Measurements from ENCODE around the gene COX19. TPM values are rescaled to one million over a fixed set of nuclear protein-coding genes. Genes with fewer than 3 reads are reported as not detected.

COX19 gene
- total RNA-seq, 1 donor, result 10.9 TPM

DNA sequence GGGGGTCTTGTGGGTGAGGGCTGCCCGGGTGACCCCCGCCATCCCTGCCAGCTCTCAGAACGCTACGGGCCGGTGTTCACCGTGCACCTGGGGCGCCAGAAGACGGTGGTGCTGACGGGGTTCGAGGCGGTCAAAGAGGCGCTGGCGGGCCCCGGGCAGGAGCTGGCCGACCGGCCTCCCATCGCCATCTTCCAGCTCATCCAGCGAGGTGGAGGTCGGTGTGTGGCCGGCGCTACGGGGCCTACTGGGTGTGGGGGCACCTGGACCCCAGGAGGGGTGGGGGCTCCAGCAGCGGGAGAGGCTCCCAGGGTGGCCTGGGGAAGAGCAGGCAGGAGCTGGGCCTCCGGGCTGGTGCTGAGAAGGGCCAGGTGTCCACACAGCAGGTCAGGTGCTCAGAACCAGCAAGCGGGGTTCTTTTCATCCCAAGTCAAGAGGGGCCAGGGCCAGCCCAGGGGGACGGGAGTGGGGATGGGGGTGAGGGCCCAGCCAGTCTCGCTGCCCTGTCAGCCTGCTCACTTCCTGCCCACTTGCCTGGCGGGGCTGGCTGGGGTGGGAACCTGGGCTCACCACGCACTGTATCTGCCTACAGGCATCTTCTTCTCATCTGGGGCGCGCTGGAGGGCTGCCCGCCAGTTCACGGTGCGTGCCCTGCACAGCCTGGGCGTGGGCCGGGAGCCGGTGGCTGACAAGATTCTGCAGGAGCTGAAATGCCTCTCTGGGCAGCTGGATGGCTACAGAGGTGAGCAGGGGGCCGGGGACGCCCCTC lies 9.2 kb upstream of the COX19 start:
- Histone ChIP-seq H3K9me3 (ENCODE audit: low read depth, low read length) (no peaks in the 10 kb centered on the region), H3K27ac (ENCODE audit: low read depth, low read length) (no peak overlapping the region), H3K27me3 (ENCODE audit: insufficient read depth, low read length) (peaks cover 13% of the 10 kb centered on the region), H3K4me3 (ENCODE audit: insufficient read depth, low read length) (no peak overlapping the region), H3K36me3 (ENCODE audit: insufficient read depth, low read length) (no peaks in the 10 kb centered on the region), H3K4me1 (ENCODE audit: insufficient read depth, low read length) (no peaks in the 10 kb centered on the region), H4K20me1 (ENCODE audit: insufficient read depth, low read length) (no peaks in the 10 kb centered on the region), H3K79me2 (ENCODE audit: insufficient read depth, low read length) (no peaks in the 10 kb centered on the region), H2AFZ (ENCODE audit: low read length) (no peak overlapping the region), H3K4me2 (ENCODE audit: insufficient read depth, low read length) (no peak overlapping the region)
- TF ChIP-seq, protein P1, sequence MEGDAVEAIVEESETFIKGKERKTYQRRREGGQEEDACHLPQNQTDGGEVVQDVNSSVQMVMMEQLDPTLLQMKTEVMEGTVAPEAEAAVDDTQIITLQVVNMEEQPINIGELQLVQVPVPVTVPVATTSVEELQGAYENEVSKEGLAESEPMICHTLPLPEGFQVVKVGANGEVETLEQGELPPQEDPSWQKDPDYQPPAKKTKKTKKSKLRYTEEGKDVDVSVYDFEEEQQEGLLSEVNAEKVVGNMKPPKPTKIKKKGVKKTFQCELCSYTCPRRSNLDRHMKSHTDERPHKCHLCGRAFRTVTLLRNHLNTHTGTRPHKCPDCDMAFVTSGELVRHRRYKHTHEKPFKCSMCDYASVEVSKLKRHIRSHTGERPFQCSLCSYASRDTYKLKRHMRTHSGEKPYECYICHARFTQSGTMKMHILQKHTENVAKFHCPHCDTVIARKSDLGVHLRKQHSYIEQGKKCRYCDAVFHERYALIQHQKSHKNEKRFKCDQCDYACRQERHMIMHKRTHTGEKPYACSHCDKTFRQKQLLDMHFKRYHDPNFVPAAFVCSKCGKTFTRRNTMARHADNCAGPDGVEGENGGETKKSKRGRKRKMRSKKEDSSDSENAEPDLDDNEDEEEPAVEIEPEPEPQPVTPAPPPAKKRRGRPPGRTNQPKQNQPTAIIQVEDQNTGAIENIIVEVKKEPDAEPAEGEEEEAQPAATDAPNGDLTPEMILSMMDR (IDR thresholded peaks at IDR 0.05; ENCODE audit: extremely low read depth, low read depth, low read length), result no peak
- DNase-seq (ENCODE audit: insufficient read length, low spot score, missing footprints), result no peak

DNA sequence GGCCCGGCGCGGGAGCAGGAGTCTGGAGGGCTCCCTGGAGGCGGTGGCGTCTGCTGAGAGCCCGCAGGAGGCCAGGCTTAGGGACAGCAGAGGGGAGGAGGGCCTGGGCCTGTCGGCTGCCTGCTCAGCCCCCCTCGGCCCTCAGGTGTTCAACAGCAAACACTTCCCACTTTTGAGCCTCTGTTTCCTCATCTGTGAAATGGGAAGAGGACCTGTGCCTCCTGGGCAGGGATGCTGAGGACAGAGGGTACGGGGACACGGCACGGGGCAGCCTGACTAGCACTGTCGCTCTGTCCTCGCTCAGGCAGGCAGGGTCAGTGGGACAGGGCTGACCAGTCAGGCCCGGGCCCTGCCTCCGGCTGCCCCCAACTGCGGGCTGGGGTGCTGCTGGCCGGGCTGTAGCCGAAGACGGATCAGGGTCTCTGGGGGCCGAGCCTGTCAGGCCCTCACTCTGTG lies 8.3 kb upstream of the COX19 start:
- TF ChIP-seq, protein P1 (IDR thresholded peaks at IDR 0.05; ENCODE audit: extremely low read depth, low read depth, low read length), result no peak
- peaks cover 13% of the 10 kb centered on the region for H3K27me3 ChIP-seq (ENCODE audit: insufficient read depth, low read length)
- H2AFZ ChIP-seq (ENCODE audit: low read length), result no peak overlapping the region
- H3K4me1 ChIP-seq (ENCODE audit: insufficient read depth, low read length), result no peaks in the 10 kb centered on the region
- no peak overlapping the region for H3K4me2 ChIP-seq (ENCODE audit: insufficient read depth, low read length)
- H3K9me3 ChIP-seq (ENCODE audit: low read depth, low read length), result no peaks in the 10 kb centered on the region
- no peak overlapping the region for H3K27ac ChIP-seq (ENCODE audit: low read depth, low read length)
- no peaks in the 10 kb centered on the region for H3K79me2 ChIP-seq (ENCODE audit: insufficient read depth, low read length)
- no peaks in the 10 kb centered on the region for H4K20me1 ChIP-seq (ENCODE audit: insufficient read depth, low read length)
- no peak overlapping the region for H3K4me3 ChIP-seq (ENCODE audit: insufficient read depth, low read length)
- no peak for DNase-seq (ENCODE audit: insufficient read length, low spot score, missing footprints)
- no peaks in the 10 kb centered on the region for H3K36me3 ChIP-seq (ENCODE audit: insufficient read depth, low read length)

DNA sequence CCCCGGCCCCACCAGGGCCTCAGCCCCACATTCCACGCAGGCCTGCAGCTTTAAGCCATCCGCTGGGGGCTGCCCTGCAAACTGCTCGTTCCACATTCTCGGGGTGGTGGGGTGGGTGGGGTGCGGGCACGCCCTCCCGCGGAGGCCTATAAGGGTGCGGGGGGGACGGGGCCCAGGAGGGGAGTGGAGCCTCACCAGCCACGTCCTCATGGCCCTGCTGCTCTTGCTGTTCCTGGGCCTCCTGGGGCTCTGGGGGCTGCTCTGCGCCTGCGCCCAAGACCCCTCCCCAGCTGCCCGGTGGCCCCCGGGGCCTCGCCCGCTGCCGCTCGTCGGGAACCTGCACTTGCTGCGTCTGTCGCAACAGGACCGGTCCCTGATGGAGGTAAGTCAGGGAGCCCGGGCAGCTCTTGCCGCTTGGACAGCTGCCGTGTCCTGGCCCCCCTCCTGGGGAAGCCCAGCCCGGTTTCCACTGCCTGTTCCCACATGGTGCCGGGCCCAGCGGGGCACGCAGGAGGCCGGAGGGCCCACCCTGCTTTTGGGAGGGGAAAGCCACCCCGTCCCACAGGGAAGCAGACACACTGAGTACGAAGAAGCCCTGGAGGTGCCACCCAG lies 7.8 kb upstream of the COX19 start, which contains the start of gene CYP2W1:
Gene CYP2W1, plus strand, starts transcription at position 178 of the 612 bp plus-strand sequence. Its CDS starts 31 bp downstream, at position 209.
- H4K20me1 ChIP-seq (ENCODE audit: insufficient read depth, low read length), result no peaks in the 10 kb centered on the region
- H3K4me3 ChIP-seq (ENCODE audit: insufficient read depth, low read length), result no peak within 1 kb of the TSS
- H3K4me1 ChIP-seq (ENCODE audit: insufficient read depth, low read length), result no peaks in the 10 kb centered on the region
- no peaks in the 10 kb centered on the region for H3K79me2 ChIP-seq (ENCODE audit: insufficient read depth, low read length)
- no peak within 1 kb of the TSS for H3K27ac ChIP-seq (ENCODE audit: low read depth, low read length)
- no peaks in the 10 kb centered on the region for H3K36me3 ChIP-seq (ENCODE audit: insufficient read depth, low read length)
- DNase-seq (ENCODE audit: insufficient read length, low spot score, missing footprints), result no peak
- no peak within 1 kb of the TSS for H3K4me2 ChIP-seq (ENCODE audit: insufficient read depth, low read length)
- TF ChIP-seq, protein P1 (IDR thresholded peaks at IDR 0.05; ENCODE audit: extremely low read depth, low read depth, low read length), result no peak
- H3K9me3 ChIP-seq (ENCODE audit: low read depth, low read length), result no peaks in the 10 kb centered on the region
- H3K27me3 ChIP-seq (ENCODE audit: insufficient read depth, low read length), result peaks cover 16% of the 10 kb centered on the region
- H2AFZ ChIP-seq (ENCODE audit: low read length), result no peak within 1 kb of the TSS

DNA sequence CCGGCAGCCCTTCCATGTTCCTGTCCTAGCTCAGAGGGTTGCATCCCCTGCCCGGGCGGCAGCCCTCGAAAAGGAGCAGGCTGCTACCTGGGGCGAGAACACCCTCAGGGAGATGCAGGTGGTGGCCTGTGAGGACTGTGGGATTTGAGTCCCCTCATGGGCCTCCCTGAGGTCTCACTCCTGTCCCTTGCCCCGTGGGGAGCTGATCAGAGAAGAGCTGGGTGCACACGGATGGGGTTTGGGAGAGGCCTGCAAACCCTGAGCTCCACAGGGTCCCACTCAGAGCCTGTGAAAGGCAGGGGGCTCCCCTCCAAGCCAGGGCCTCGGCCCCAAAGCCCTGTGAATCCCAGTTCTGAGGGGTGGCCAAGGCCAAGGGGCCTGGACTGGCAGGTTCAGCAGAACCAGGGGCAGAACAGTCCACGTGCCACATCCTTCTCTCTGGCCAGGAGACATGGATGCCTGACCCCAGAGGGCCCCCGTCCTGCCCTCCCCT lies 7.2 kb upstream of the COX19 start:
- Histone ChIP-seq H2AFZ (ENCODE audit: low read length) (no peak overlapping the region), H3K79me2 (ENCODE audit: insufficient read depth, low read length) (no peaks in the 10 kb centered on the region), H3K4me3 (ENCODE audit: insufficient read depth, low read length) (no peak overlapping the region), H3K4me2 (ENCODE audit: insufficient read depth, low read length) (no peak overlapping the region), H3K27ac (ENCODE audit: low read depth, low read length) (no peak overlapping the region), H3K36me3 (ENCODE audit: insufficient read depth, low read length) (no peaks in the 10 kb centered on the region), H3K4me1 (ENCODE audit: insufficient read depth, low read length) (no peaks in the 10 kb centered on the region), H3K9me3 (ENCODE audit: low read depth, low read length) (no peaks in the 10 kb centered on the region), H4K20me1 (ENCODE audit: insufficient read depth, low read length) (no peaks in the 10 kb centered on the region), H3K27me3 (ENCODE audit: insufficient read depth, low read length) (peaks cover 16% of the 10 kb centered on the region)
- TF ChIP-seq, protein P1 (IDR thresholded peaks at IDR 0.05; ENCODE audit: extremely low read depth, low read depth, low read length), result no peak
- DNase-seq (ENCODE audit: insufficient read length, low spot score, missing footprints), result no peak

All from osteoblast (primary cell).